A549 treated with AZD9567 at 1 μM for 4 hours (cell line): ENCODE data around the gene CCT2. TPM values are rescaled to one million over a fixed set of nuclear protein-coding genes. Genes with fewer than 3 reads are reported as not detected.

Experiments
- total RNA-seq: library from RNA; stranded (reverse); fragments of 200-300 nt; extraction: Qiagen RNA extraction; gene quantifications from 5 replicates; pipeline ENCODE4 v1.2.3, GENCODE V29; 2022; ENCODE audit not compliant: insufficient read depth

Gene CCT2
- total RNA-seq = 281 to 353 TPM (median 289 TPM) in 5 replicates

GRCh38 chr12:69585189-69586062, at the start of gene CCT2:
Gene CCT2, plus strand, starts transcription at chr12:69585459. Its CDS starts 63 bp downstream, at chr12:69585522.

DNA sequence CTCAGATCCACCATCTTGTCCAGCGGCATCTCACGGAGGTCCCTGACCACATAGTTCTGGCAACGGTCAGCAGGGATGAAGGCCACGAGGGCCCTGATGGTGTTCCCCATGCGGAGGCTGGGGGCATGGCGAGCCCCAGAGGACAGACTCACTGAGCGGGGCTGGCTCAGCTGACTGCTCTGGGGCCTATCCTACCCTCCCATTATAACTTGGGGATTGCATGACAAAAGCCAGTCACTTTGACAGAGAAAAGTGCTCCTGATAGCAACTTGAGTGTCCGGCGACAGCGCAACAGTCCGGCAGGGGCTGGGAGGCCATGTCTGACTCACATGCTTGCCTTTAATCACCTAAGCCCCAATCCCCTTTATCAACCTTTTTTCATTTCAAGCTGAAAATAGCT, 25.5 kb downstream of the CCT2 start, which contains the start of gene LRRC10:
LRRC10 (minus strand) TSS at position 179 of the 400 bp plus-strand sequence; CDS start at position 110, 69 bp downstream.

Other genes starting within 250 kb of the CCT2 start
- 0.05 to 0.69 TPM (median 0.05 TPM) in 3 of 5 replicates, not detected in the others for gene LYZ, start 237.1 kb upstream of the CCT2 start, total RNA-seq
- 27.8 to 36.7 TPM (median 31.8 TPM) in 5 replicates for gene YEATS4, start 225.7 kb upstream of the CCT2 start, total RNA-seq
- gene FRS2, start 115.1 kb upstream of the CCT2 start, total RNA-seq = 7.8 to 19.1 TPM (median 11.1 TPM) in 5 replicates
- gene LRRC10, start 25.4 kb downstream of the CCT2 start, total RNA-seq = not detected in 5 replicates
- gene BEST3, start 113.8 kb downstream of the CCT2 start, total RNA-seq = 0.68 to 1.2 TPM (median 0.96 TPM) in 4 of 5 replicates, not detected in the other
- gene RAB3IP, start 153.4 kb downstream of the CCT2 start, total RNA-seq = 12.8 to 20.4 TPM (median 14.4 TPM) in 5 replicates
- 0.02 to 0.06 TPM in 2 of 5 replicates, not detected in the others for gene MYRFL, start 239.8 kb downstream of the CCT2 start, total RNA-seq